ENCODE results near the gene MED26.

DNA sequence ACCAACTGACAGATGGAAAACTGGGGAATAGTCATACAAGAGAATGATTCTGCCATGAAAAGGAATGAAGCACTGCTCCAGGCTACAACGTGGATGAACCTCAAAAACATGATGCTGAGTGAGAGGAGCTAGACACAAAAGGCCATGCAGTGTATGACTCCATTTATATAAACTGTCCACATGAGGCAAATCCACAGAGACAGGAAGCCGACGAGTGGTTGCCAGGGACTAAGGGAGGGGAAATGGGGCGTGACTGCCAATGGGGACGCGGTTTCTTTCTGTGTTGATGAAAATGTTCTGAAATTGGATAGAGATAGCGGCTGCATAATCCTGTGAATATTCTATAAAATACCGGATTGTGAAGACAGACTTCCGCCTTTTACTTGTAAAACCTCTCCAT is 21.7 kb upstream of the MED26 start:
- TF ChIP-seq ATF2 (IDR thresholded peaks at IDR 0.05; ENCODE audit: low read length) (no peak), SP2 (IDR thresholded peaks at IDR 0.05; ENCODE audit: low read length) (no peak), POLR2A (IDR thresholded peaks at IDR 0.05; ENCODE audit: control extremely low read depth in 1 of 2, low read depth in 2 of 2, low read length in 2 of 2) (no peak), TBP (IDR thresholded peaks at IDR 0.05; ENCODE audit: low read depth, low read length) (no peak), CTCF (IDR thresholded peaks at IDR 0.05; ENCODE audit: control extremely low read depth in 1 of 3, insufficient read depth in 1 of 3, low read depth in 1 of 3, low read length in 3 of 3) (no peak), CREB1 (IDR thresholded peaks at IDR 0.05) (no peak), GABPA (IDR thresholded peaks at IDR 0.05; ENCODE audit: borderline replicate concordance, insufficient read depth, low read length) (no peak), EZH2 (IDR thresholded peaks at IDR 0.05; ENCODE audit: low read depth, low read length, severe bottlenecking) (no peak), SP1 (IDR thresholded peaks at IDR 0.05; ENCODE audit: low read depth, low read length) (no peak)

Data from H1 (cell line).